DND-41 (cell line): ENCODE results near the gene SPATA45.

Source experiments
- ATAC-seq: fragments of 200-7000 bp; cut with Tn5 transposase; 3 replicates; pipeline ENCODE4 v1.9.1; 2021; ENCODE audit warnings: low read depth; ENCODE audit not compliant: insufficient read depth
- DNase-seq: peaks from one replicate; pipeline ENCODE4 v3.0.0-alpha.2; 2020
- H2AFZ ChIP-seq: 2 replicates; pipeline ENCODE4 v1.6.0; 2012; ENCODE audit warnings: low read depth, low read length
- H3K27ac ChIP-seq: 2 replicates; pipeline ENCODE4 v1.5.1; 2012; ENCODE audit warnings: low read length, inconsistent platforms
- H3K27me3 ChIP-seq: fragments of 200-600 bp; sonication (generic); 2 replicates; pipeline ENCODE4 v1.6.0; 2012; ENCODE audit warnings: low read length, mild to moderate bottlenecking, inconsistent platforms; ENCODE audit not compliant: insufficient read depth, poor library complexity
- H3K36me3 ChIP-seq: 2 replicates; pipeline ENCODE4 v1.5.1; 2012; ENCODE audit warnings: low read length, inconsistent platforms; ENCODE audit not compliant: insufficient read depth
- H3K4me1 ChIP-seq: 2 replicates; pipeline ENCODE4 v1.5.1; 2012; ENCODE audit warnings: mild to moderate bottlenecking, low read length; ENCODE audit not compliant: insufficient read depth
- H3K4me2 ChIP-seq: 2 replicates; pipeline ENCODE4 v1.6.0; 2012; ENCODE audit warnings: mild to moderate bottlenecking, moderate library complexity, low read length, inconsistent platforms; ENCODE audit not compliant: insufficient read depth
- H3K4me3 ChIP-seq, 2 experiments: fragments of 200-600 bp in 1 of 2; shearing (Covaris generic) in 1 of 2; 2 replicates each; pipeline ENCODE4 v1.5.1; 2012 to 2016; ENCODE audit warnings: inconsistent platforms in 2 of 2, low read length in 2 of 2, mild to moderate bottlenecking in 2 of 2, low read depth in 1 of 2, moderate library complexity in 1 of 2
- H3K79me2 ChIP-seq: 2 replicates; pipeline ENCODE4 v1.6.0; 2012; ENCODE audit warnings: low read length, inconsistent platforms; ENCODE audit not compliant: insufficient read depth
- H3K9ac ChIP-seq: 2 replicates; pipeline ENCODE4 v1.6.0; 2012; ENCODE audit warnings: low read depth, mild to moderate bottlenecking, inconsistent platforms, low read length, moderate library complexity
- H3K9me3 ChIP-seq: 2 replicates; pipeline ENCODE4 v1.5.1; 2012; ENCODE audit warnings: low read length, moderate library complexity, mild to moderate bottlenecking, inconsistent platforms; ENCODE audit not compliant: insufficient read depth, severe bottlenecking
- H4K20me1 ChIP-seq: 2 replicates; pipeline ENCODE4 v1.6.0; 2012; ENCODE audit warnings: low read length; ENCODE audit not compliant: insufficient read depth
- EZH2 ChIP-seq: IDR thresholded peaks from 3 replicates; pipeline ENCODE4 v1.6.1; 2012; ENCODE audit warnings: borderline replicate concordance, low read depth, mild to moderate bottlenecking, moderate library complexity, low read length, inconsistent platforms; ENCODE audit not compliant: severe bottlenecking
- TF ChIP-seq, protein P1 (sequence below): IDR thresholded peaks from 2 replicates; pipeline ENCODE4 v1.5.1; 2012; ENCODE audit warnings: borderline replicate concordance, low read length, moderate library complexity, mild to moderate bottlenecking; ENCODE audit not compliant: poor library complexity, severe bottlenecking; ENCODE audit errors: extremely low read depth

Gene SPATA45

DNA sequence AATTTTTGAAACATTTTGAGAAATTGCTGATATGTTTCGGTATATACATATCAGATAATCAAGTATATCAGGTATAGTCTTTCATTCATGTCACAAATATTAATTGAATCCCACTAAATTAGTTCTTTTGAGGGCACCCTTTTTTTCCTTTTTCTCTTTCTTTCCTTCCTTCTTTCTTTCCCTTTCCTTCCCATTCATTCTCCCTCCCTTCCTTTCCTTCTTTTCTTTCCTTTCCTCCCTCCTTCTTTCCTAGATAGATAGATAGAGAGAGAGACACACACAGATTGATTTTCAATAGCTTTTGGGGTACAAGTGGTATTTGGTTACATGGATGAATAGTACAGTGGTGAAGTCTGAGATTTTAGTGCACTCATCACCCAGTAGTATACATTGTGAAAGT is 61.6 kb downstream of the SPATA45 start:
- Histone ChIP-seq H3K27me3 (no peaks in the 10 kb centered on the region), H3K4me3 (no peak overlapping the region), H3K27ac (no peak overlapping the region), H3K9ac (no peak overlapping the region), H3K36me3 (peaks cover 60% of the 10 kb centered on the region), H3K79me2 (peaks cover 36% of the 10 kb centered on the region), H2AFZ (no peak overlapping the region), H3K4me2 (no peak overlapping the region), H3K4me1 (peaks cover 27% of the 10 kb centered on the region), H4K20me1 (no peaks in the 10 kb centered on the region), H3K9me3 (no peaks in the 10 kb centered on the region)
- no peak for ATAC-seq
- TF ChIP-seq, protein P1, sequence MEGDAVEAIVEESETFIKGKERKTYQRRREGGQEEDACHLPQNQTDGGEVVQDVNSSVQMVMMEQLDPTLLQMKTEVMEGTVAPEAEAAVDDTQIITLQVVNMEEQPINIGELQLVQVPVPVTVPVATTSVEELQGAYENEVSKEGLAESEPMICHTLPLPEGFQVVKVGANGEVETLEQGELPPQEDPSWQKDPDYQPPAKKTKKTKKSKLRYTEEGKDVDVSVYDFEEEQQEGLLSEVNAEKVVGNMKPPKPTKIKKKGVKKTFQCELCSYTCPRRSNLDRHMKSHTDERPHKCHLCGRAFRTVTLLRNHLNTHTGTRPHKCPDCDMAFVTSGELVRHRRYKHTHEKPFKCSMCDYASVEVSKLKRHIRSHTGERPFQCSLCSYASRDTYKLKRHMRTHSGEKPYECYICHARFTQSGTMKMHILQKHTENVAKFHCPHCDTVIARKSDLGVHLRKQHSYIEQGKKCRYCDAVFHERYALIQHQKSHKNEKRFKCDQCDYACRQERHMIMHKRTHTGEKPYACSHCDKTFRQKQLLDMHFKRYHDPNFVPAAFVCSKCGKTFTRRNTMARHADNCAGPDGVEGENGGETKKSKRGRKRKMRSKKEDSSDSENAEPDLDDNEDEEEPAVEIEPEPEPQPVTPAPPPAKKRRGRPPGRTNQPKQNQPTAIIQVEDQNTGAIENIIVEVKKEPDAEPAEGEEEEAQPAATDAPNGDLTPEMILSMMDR: no peak
- no peak for TF ChIP-seq EZH2
- no peak for DNase-seq

DNA sequence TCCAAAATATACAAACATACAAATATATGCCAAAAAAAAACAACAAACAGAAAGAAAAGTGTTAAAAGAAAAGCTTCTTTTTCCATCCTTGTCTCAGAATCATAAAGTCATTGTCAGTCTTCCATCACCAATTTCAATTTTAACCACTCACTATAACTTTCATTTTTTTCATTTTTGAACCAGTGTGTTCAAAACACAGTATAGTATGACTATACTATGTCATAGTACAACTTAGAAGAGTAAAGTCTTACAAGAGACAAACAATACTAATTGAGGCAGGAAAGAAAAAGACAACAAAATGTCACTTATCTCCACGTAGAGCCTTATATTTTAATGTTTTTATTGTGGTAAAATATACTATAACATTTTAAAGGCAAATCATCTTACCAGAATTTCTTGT is 63.5 kb downstream of the SPATA45 start:
- TF ChIP-seq, protein P1: no peak
- TF ChIP-seq EZH2: no peak
- H3K4me2 ChIP-seq: no peak overlapping the region
- H4K20me1 ChIP-seq: no peaks in the 10 kb centered on the region
- H3K36me3 ChIP-seq: peaks cover 63% of the 10 kb centered on the region
- ATAC-seq (no peak), DNase-seq (no peak)
- H3K27me3 ChIP-seq: no peaks in the 10 kb centered on the region
- no peak overlapping the region for H3K9ac ChIP-seq
- H3K79me2 ChIP-seq: peaks cover 19% of the 10 kb centered on the region
- H3K4me3 ChIP-seq: no peak overlapping the region
- peaks cover 10% of the 10 kb centered on the region for H3K4me1 ChIP-seq
- H3K27ac ChIP-seq: no peak overlapping the region
- no peaks in the 10 kb centered on the region for H3K9me3 ChIP-seq
- H2AFZ ChIP-seq: no peak overlapping the region

DNA sequence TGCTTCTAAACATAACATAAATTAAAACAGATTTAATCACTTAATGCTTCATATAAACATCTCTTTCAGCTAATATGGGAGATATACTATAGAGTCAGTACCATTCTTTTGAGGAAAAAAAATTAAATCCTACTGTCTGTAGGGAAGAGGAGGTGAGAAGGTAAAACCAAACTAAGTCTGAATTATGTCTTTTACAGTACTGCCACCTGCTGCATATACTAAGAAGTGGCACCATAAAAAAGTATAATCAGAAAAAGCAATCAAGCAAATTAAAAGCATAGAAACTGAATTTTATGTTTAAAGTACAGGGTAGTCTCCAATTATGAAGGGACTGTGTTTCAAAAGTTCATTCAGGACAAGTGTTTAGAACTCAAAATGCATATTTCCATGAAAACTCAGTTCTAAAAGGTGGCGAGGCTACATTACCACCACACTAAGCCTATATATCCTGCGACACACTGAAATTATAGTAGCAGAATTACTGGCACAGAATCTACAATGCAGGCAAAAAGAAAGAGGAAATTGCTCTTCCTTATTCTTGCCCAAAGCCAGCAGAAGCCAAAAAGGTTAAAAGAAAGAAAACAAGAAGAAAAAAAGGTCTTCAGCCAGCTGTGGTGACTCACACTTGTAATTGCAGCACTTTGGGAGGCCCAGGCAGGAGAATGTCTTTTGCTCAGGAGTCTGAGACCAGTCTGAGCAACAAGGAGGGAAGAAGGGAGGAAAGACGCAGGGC is 64.9 kb downstream of the SPATA45 start:
- Histone ChIP-seq H3K36me3 (peaks cover 63% of the 10 kb centered on the region), H4K20me1 (no peaks in the 10 kb centered on the region)
- no peak for DNase-seq

More for the DNA sequence above, 64.9 kb downstream of the SPATA45 start:
- H3K4me3 ChIP-seq: no peak overlapping the region
- no peak overlapping the region for H3K27ac ChIP-seq
- H3K79me2 ChIP-seq: peaks cover 6% of the 10 kb centered on the region; the same call in 1 of the 2 replicates
- H3K27me3 ChIP-seq: no peaks in the 10 kb centered on the region
- H2AFZ ChIP-seq: no peak overlapping the region
- no peaks in the 10 kb centered on the region for H3K9me3 ChIP-seq
- ATAC-seq: peak; percentile 74
- no peak overlapping the region for H3K9ac ChIP-seq
- H3K4me2 ChIP-seq: no peak overlapping the region
- no peaks in the 10 kb centered on the region for H3K4me1 ChIP-seq
- TF ChIP-seq, protein P1: peak; percentile 76
- TF ChIP-seq EZH2: no peak
